HepG2 (cell line): ENCODE data around the gene YEATS4. TPM values are rescaled to one million over a fixed set of nuclear protein-coding genes. Genes with fewer than 3 reads are reported as not detected.

Experiments used
- ATAC-seq: fragments of 200-7000 bp; cut with Tn5 transposase; 3 replicates; pipeline ENCODE4 v1.9.1; 2020; ENCODE audit warnings: mild to moderate bottlenecking, moderate library complexity
- BruUV-seq: library from RNA; stranded (reverse); fragments of 400-500 nt; replicated peaks from 2 replicates; lab custom pipeline; 2021; lab: Mats Ljungman, UMichigan
- CTCF ChIA-PET: fragments of 300-600 bp; formaldehyde crosslinking; extraction: SDS; loops from one replicate; lab custom pipeline; 2021; ENCODE audit warnings: low total read pairs, inconsistent platforms, low intra/inter-chr PET ratio; lab: Yijun Ruan, JAX
- POLR2A ChIA-PET: fragments of 350-600 bp; sonication (Branson Sonifier 250); formaldehyde crosslinking; loops from one replicate; lab custom pipeline; 2020; ENCODE audit warnings: antibody characterized with exemption, inconsistent platforms; lab: Yijun Ruan, JAX
- DNase-seq: peaks from one replicate; pipeline ENCODE4 v3.0.0-alpha.2; 2015; ENCODE audit warnings: low spot score
- FAIRE-seq: peaks from 3 replicates; lab custom pipeline; 2011; peaks lifted over from hg19 to GRCh38; lab: Jason Lieb, UNC
- H2AFZ ChIP-seq: one replicate; pipeline ENCODE4 v1.6.1; 2011; ENCODE audit warnings: low read length, inconsistent platforms
- H3K27ac ChIP-seq: fragments of 300-600 bp; 3 replicates; pipeline ENCODE4 v1.8.0; 2011; ENCODE audit warnings: mixed run types, mild to moderate bottlenecking, mixed read lengths, low read length, inconsistent platforms; ENCODE audit not compliant: insufficient read depth; ENCODE audit errors: extremely low read length
- H3K27me3 ChIP-seq, 2 experiments: fragments of 200-600 bp in 1 of 2; 2 replicates in 1 of 2; 3 replicates in 1 of 2; pipeline versions ENCODE4 v1.6.0 to v1.8.0; 2011; ENCODE audit warnings: low read length in 2 of 2, mild to moderate bottlenecking in 2 of 2, moderate library complexity in 2 of 2, inconsistent platforms in 1 of 2; ENCODE audit not compliant: insufficient read depth in 2 of 2, control insufficient read depth in 1 of 2
- H3K36me3 ChIP-seq, 2 experiments: fragments of 200-600 bp in 1 of 2; replicated peaks in 1 of 2; 2 replicates in 1 of 2; 3 replicates in 1 of 2; pipeline versions ENCODE4 v1.5.1 to v1.8.0; 2011; ENCODE audit warnings: low read length in 2 of 2, inconsistent platforms in 1 of 2; ENCODE audit not compliant: insufficient read depth in 2 of 2, control insufficient read depth in 1 of 2
- H3K4me1 ChIP-seq: 2 replicates; pipeline ENCODE4 v1.5.1; 2012; ENCODE audit warnings: low read length, inconsistent platforms; ENCODE audit not compliant: insufficient read depth
- H3K4me2 ChIP-seq: 2 replicates; pipeline ENCODE4 v1.6.0; 2011; ENCODE audit warnings: low read depth, low read length, inconsistent platforms
- H3K4me3 ChIP-seq, 3 experiments: fragments of 200-600 bp in 1 of 3; sonication (generic), shearing (Covaris generic) in 1 of 3; replicated peaks in 1 of 3; 2 replicates each; pipeline ENCODE4 v1.5.1; 2011 to 2016; ENCODE audit warnings: low read length in 3 of 3, inconsistent platforms in 2 of 3, low read depth in 2 of 3, mild to moderate bottlenecking in 2 of 3, control low read depth in 1 of 3, mixed read lengths in 1 of 3; ENCODE audit not compliant: insufficient read depth in 1 of 3
- H3K79me2 ChIP-seq: one replicate; pipeline ENCODE4 v1.6.1; 2011; ENCODE audit warnings: low read length, inconsistent platforms; ENCODE audit not compliant: insufficient read depth
- H3K9ac ChIP-seq: 2 replicates; pipeline ENCODE4 v1.6.0; 2011; ENCODE audit warnings: mild to moderate bottlenecking, low read depth, low read length, inconsistent platforms; ENCODE audit not compliant: insufficient read depth
- H3K9me3 ChIP-seq: 2 replicates; pipeline ENCODE4 v1.5.1; 2012; ENCODE audit warnings: mild to moderate bottlenecking, low read length
- H4K20me1 ChIP-seq: 2 replicates; pipeline ENCODE4 v1.6.0; 2011; ENCODE audit warnings: inconsistent platforms, mild to moderate bottlenecking, low read length, moderate library complexity; ENCODE audit not compliant: insufficient read depth
- MIER2 ChIP-seq: IDR thresholded peaks from 2 replicates; pipeline ENCODE4 v1.6.1; 2016; ENCODE audit warnings: missing biosample characterization, missing genetic modification reagents
- NBN ChIP-seq: fragments of 450-650 bp; conservative IDR thresholded peaks from 2 replicates; pipeline ENCODE4 v1.6.1; 2017
- NFYB ChIP-seq: sonication (generic); formaldehyde crosslinking; IDR thresholded peaks from 2 replicates; pipeline ENCODE4 v1.4.0; 2020; ENCODE audit warnings: missing genetic modification reagents
- RBM22 ChIP-seq: fragments of 200-400 bp; formaldehyde crosslinking; optimal IDR thresholded peaks from 2 replicates; pipeline ENCODE3; 2017; ENCODE audit warnings: mild to moderate bottlenecking, low read length, moderate library complexity
- RFX3 ChIP-seq: IDR thresholded peaks from 2 replicates; pipeline ENCODE4 v1.6.1; 2016; ENCODE audit warnings: missing biosample characterization, missing genetic modification reagents
- ZNF790 ChIP-seq: sonication (generic); formaldehyde crosslinking; IDR thresholded peaks from 2 replicates; pipeline ENCODE4 v1.8.0; 2022; ENCODE audit warnings: missing genetic modification reagents, mild to moderate bottlenecking, borderline replicate concordance
- ZSCAN20 ChIP-seq: sonication (generic); formaldehyde crosslinking; IDR thresholded peaks from 2 replicates; pipeline ENCODE4 v1.4.0; 2020; ENCODE audit warnings: missing genetic modification reagents, mild to moderate bottlenecking, borderline replicate concordance
- WGBS: methylation state at CpG from one replicate; pipeline ENCODE4 v1.1.6; 2017; ENCODE audit warnings: low lambda C conversion rate; 5-methylcytosine and 5-hydroxymethylcytosine counted together
- in situ Hi-C: cut with HindIII; loops from 2 replicates; pipeline ENCODE4 v1.10.0; 2017; ENCODE audit warnings: low pct_unique_long_range_greater_than_20kb; ENCODE audit not compliant: extremely low pct_ligation_motif_present
- intact Hi-C: fragments of 100-400 bp; cut with micrococcal nuclease; formaldehyde crosslinking; loops from one replicate; pipeline ENCODE4 v1.10.0; 2022; ENCODE audit not compliant: unreplicated experiment
- polyA plus RNA-seq, 8 experiments: library from polyadenylated mRNA; depleted of rRNA in 3 of 8; stranded (reverse) in 7 of 8; unstranded in 1 of 8; fragments of >200 nt; fragmentation: Illumina TruSeq in 4 of 8; extraction: Trizol in 4 of 8; gene quantifications; 2 replicates each; pipeline versions ENCODE4 v1.2.1 to v1.2.3, GENCODE V29; 2011 to 2016; ENCODE audit warnings: low read depth in 4 of 8, missing spikeins in 1 of 8, mixed read lengths in 1 of 8; ENCODE audit not compliant: insufficient read depth in 1 of 8
- total RNA-seq, 5 experiments: library from RNA; depleted of rRNA; stranded (reverse); fragments of >200 nt; fragmentation: Illumina TruSeq; extraction: Trizol; gene quantifications; 2 replicates each; pipeline ENCODE4 v1.2.3, GENCODE V29; 2016; ENCODE audit warnings: low read depth in 1 of 5
- TF ChIP-seq, protein P1 (sequence below): IDR thresholded peaks from 2 replicates; pipeline ENCODE4 v1.6.1; 2012; ENCODE audit warnings: low read depth, low read length, improper control_type of control experiment
- TF ChIP-seq, protein P2 (sequence below): sonication (generic); formaldehyde crosslinking; IDR thresholded peaks from 2 replicates; pipeline ENCODE4 v1.5.1; 2020; ENCODE audit warnings: missing genetic modification reagents, mild to moderate bottlenecking, borderline replicate concordance
- TF ChIP-seq, protein P3 (sequence below): IDR thresholded peaks from 2 replicates; pipeline ENCODE4 v1.6.1; 2016; ENCODE audit warnings: low read depth, missing genetic modification reagents, missing compliant biosample characterization

YEATS4 gene
- total and polyA plus RNA-seq, 2 of the 13 experiments (the other 11 are each of a cell fraction or from before 2014, with no cell fraction given): 16.8 to 45.0 TPM

GRCh38 chr12:69331909-69332684 lies 27.4 kb upstream of the YEATS4 start (continued):
- peak; percentile 72 for TF ChIP-seq RBM22
- TF ChIP-seq NFYB (CRISPR knock-in tag): no peak
- TF ChIP-seq RFX3 (CRISPR knock-in tag): no peak
- TF ChIP-seq, protein P1, sequence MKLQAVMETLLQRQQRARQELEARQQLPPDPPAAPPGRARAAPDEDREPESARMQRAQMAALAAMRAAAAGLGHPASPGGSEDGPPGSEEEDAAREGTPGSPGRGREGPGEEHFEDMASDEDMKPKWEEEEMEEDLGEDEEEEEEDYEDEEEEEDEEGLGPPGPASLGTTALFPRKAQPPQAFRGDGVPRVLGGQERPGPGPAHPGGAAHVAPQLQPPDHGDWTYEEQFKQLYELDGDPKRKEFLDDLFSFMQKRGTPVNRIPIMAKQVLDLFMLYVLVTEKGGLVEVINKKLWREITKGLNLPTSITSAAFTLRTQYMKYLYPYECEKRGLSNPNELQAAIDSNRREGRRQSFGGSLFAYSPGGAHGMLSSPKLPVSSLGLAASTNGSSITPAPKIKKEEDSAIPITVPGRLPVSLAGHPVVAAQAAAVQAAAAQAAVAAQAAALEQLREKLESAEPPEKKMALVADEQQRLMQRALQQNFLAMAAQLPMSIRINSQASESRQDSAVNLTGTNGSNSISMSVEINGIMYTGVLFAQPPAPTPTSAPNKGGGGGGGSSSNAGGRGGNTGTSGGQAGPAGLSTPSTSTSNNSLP: no peak
- TF ChIP-seq NBN: no peak

DNA sequence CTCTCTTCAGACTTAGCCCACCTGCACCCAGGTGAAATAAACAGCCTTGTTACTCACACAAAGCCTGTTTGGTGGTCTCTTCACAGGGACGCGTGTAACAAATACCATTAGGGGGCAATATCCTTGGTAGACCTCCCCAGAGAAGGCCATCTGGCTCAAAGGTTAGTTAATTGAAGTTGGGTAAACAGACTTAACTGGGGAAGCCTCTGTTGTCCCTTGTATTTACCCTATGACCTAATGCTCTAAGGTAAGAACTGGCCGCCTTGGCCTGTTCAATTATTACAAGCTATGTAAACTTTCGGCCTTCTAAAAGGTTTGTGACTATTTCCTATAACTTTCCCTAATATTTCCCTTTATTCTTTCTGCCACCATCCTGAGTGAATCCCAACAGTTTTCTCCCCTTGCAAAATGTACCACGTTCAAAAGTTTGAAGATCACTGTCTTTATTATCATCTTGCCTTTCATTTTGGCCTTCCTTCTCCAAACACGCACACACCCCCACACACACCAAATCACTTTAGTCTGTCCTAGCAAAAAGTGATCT lies 26.7 kb upstream of the YEATS4 start:
- in situ Hi-C loops (no loop called here), intact Hi-C loops (loop anchor here (1.0 to 10.0 kb wide), 3 partner anchors 15 to 178 kb away; partner anchors contain the start of gene LYZ)
- peaks cover 68% of the 10 kb centered on the region for H3K4me1 ChIP-seq
- H4K20me1 ChIP-seq: no peaks in the 10 kb centered on the region
- H3K27me3 ChIP-seq: no peaks in the 10 kb centered on the region; a peak in 1 of 5 replicates
- peak; percentile 76 for FAIRE-seq
- BruUV-seq: no TSS peak
- H3K9ac ChIP-seq: peak overlapping the region; percentile 98
- peak overlapping the region; percentile 64 to 97 (median 88) for H3K4me3 ChIP-seq
- WGBS: under 1% methylated on average over 6 of the region's 6 CpGs
- H3K9me3 ChIP-seq: no peaks in the 10 kb centered on the region
- no peak overlapping the region for H2AFZ ChIP-seq
- peak overlapping the region; percentile 99 for H3K27ac ChIP-seq
- H3K36me3 ChIP-seq: peaks cover 4 to 7% of the 10 kb centered on the region in 2 experiments
- ChIA-PET POLR2A (interaction anchor here (0.6 to 11.9 kb wide), 12 partner anchors 8 to 545 kb away, joined by 3 to 229 read pairs (median 6); partner anchors contain the start of gene LYZ), CTCF (no interaction called here)
- DNase-seq: peak; percentile 98
- peak overlapping the region; percentile 89 for H3K4me2 ChIP-seq
- ATAC-seq: peak; percentile 78
- peaks cover 48% of the 10 kb centered on the region for H3K79me2 ChIP-seq
- TF ChIP-seq ZNF790 (CRISPR knock-in tag): no peak
- TF ChIP-seq RFX3 (CRISPR knock-in tag): no peak
- TF ChIP-seq, protein P2, sequence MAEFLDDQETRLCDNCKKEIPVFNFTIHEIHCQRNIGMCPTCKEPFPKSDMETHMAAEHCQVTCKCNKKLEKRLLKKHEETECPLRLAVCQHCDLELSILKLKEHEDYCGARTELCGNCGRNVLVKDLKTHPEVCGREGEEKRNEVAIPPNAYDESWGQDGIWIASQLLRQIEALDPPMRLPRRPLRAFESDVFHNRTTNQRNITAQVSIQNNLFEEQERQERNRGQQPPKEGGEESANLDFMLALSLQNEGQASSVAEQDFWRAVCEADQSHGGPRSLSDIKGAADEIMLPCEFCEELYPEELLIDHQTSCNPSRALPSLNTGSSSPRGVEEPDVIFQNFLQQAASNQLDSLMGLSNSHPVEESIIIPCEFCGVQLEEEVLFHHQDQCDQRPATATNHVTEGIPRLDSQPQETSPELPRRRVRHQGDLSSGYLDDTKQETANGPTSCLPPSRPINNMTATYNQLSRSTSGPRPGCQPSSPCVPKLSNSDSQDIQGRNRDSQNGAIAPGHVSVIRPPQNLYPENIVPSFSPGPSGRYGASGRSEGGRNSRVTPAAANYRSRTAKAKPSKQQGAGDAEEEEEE: no peak
- 0 out of 2 replicates have a peak, but pooled peaks have one; percentile 22 for TF ChIP-seq MIER2 (CRISPR knock-in tag)
- TF ChIP-seq ZSCAN20 (CRISPR knock-in tag): no peak
- TF ChIP-seq, protein P3, sequence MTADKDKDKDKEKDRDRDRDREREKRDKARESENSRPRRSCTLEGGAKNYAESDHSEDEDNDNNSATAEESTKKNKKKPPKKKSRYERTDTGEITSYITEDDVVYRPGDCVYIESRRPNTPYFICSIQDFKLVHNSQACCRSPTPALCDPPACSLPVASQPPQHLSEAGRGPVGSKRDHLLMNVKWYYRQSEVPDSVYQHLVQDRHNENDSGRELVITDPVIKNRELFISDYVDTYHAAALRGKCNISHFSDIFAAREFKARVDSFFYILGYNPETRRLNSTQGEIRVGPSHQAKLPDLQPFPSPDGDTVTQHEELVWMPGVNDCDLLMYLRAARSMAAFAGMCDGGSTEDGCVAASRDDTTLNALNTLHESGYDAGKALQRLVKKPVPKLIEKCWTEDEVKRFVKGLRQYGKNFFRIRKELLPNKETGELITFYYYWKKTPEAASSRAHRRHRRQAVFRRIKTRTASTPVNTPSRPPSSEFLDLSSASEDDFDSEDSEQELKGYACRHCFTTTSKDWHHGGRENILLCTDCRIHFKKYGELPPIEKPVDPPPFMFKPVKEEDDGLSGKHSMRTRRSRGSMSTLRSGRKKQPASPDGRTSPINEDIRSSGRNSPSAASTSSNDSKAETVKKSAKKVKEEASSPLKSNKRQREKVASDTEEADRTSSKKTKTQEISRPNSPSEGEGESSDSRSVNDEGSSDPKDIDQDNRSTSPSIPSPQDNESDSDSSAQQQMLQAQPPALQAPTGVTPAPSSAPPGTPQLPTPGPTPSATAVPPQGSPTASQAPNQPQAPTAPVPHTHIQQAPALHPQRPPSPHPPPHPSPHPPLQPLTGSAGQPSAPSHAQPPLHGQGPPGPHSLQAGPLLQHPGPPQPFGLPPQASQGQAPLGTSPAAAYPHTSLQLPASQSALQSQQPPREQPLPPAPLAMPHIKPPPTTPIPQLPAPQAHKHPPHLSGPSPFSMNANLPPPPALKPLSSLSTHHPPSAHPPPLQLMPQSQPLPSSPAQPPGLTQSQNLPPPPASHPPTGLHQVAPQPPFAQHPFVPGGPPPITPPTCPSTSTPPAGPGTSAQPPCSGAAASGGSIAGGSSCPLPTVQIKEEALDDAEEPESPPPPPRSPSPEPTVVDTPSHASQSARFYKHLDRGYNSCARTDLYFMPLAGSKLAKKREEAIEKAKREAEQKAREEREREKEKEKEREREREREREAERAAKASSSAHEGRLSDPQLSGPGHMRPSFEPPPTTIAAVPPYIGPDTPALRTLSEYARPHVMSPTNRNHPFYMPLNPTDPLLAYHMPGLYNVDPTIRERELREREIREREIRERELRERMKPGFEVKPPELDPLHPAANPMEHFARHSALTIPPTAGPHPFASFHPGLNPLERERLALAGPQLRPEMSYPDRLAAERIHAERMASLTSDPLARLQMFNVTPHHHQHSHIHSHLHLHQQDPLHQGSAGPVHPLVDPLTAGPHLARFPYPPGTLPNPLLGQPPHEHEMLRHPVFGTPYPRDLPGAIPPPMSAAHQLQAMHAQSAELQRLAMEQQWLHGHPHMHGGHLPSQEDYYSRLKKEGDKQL: peak; percentile 72
